ENCODE data around the gene SRGAP3. TPM values are rescaled to one million over a fixed set of nuclear protein-coding genes. Genes with fewer than 3 reads are reported as not detected.
"Not testable (repeated sequence)": the region's sequence is repeated elsewhere in the genome, so short reads cannot be mapped to it uniquely, and the experiment has no call there.

Gene SRGAP3
- total and polyA plus RNA-seq, 10 of the 15 experiments (the other 5 are each of a cell fraction or from before 2014, with no cell fraction given), result 0.32 to 1.7 (median 0.99) TPM

DNA sequence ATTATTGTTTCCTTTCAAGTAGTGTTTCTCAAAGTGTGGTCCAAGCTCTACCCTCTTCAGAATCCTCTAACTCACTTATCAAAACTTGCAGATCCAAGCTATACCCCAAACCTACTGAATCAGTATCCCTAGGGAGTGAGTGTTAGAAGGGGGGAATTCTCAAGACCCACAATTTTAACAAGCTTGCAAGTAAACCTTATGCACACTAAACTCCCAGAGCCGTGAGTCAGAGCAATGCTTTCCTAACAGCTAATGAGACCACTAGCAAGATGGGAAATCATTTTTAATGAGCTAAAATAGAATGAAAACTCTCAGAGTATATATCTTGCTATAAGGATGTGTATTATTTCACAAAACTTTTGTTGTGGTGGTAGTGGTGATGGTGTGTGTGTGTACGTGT, 41.1 kb upstream of the SRGAP3 start:
- H3K36me3 ChIP-seq (ENCODE audit: control insufficient read depth in 2 of 2, insufficient read depth in 2 of 2, low read length in 1 of 2), result no peaks in the 10 kb centered on the region
- ATAC-seq (no peak), FAIRE-seq (no peak), DNase-seq (ENCODE audit: low read depth, low spot score) (no peak)
- no peak overlapping the region for H3K27ac ChIP-seq (ENCODE audit: control insufficient read depth, insufficient read depth)
- no peaks in the 10 kb centered on the region for H3K9me3 ChIP-seq (replicated peaks; ENCODE audit: control insufficient read depth, insufficient read depth, low read length)
- intact Hi-C loops (cut with micrococcal nuclease; ENCODE audit: unreplicated experiment), result no loop called here
- POLR2A ChIA-PET, result no interaction called here
- no peak overlapping the region for H2AFZ ChIP-seq (ENCODE audit: control insufficient read depth, low read depth, low read length)
- H3K4me2 ChIP-seq (ENCODE audit: control insufficient read depth, insufficient read depth), result no peak overlapping the region
- 42% methylated on average over 2 of the region's 2 CpGs for WGBS (ENCODE audit: insufficient coverage, insufficient replicate concordance, low lambda C conversion rate, missing lambda C conversion rate)
- CTCF ChIA-PET, result no interaction called here
- no peaks in the 10 kb centered on the region for H3K27me3 ChIP-seq (replicated peaks in 1 of 2; ENCODE audit: control insufficient read depth in 2 of 2, insufficient read depth in 2 of 2, low read length in 1 of 2)
- H4K20me1 ChIP-seq (ENCODE audit: control insufficient read depth, insufficient read depth), result no peaks in the 10 kb centered on the region
- no TSS peak for BruUV-seq (replicated peaks)
- H3K9ac ChIP-seq (ENCODE audit: control insufficient read depth, insufficient read depth, low read length), result no peak overlapping the region
- H3K79me2 ChIP-seq (ENCODE audit: control insufficient read depth, insufficient read depth, low read length), result no peaks in the 10 kb centered on the region
- SMC1A ChIA-PET (ENCODE audit: uncharacterized antibody, unreplicated experiment), result interaction anchor here (1.1 to 1.5 kb wide), 3 partner anchors 12 to 17 kb away, joined by 3 to 4 read pairs (median 3); no protein-coding TSS in a partner anchor
- RAD21 ChIA-PET (ENCODE audit: unreplicated experiment), result interaction anchor here (0.5 kb wide), 1 partner anchor 11 kb away, joined by 3 read pairs; no protein-coding TSS in a partner anchor
- H3K4me1 ChIP-seq (ENCODE audit: control insufficient read depth, insufficient read depth, low read length), result no peaks in the 10 kb centered on the region
- TF ChIP-seq NR2C1 (IDR thresholded peaks at IDR 0.05), result no peak
- in situ Hi-C loops (cut with MboI), result no loop called here
- no peak overlapping the region for H3K4me3 ChIP-seq

DNA sequence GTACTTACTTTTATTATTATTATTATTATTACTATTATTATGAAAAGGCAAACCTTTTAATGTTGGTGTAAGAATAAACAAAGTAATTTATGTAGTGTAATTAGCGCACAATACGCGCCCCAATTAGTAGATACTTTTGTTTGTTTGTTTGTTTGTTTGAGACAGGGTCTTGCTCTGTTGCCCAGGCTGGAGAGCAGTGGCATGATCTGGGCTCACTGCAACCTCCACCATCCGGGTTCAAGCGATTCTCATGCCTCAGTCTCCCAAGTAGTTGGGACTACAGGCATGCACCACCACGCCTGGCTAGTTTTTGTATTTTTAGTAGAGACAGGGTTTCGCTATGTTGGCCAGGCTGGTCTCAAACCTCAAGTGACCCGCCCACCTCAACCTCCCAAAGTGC, 32.1 kb upstream of the SRGAP3 start:
- H3K9ac ChIP-seq (ENCODE audit: control insufficient read depth, insufficient read depth, low read length); intact Hi-C loops (cut with micrococcal nuclease; ENCODE audit: unreplicated experiment); RAD21 ChIA-PET (ENCODE audit: unreplicated experiment); H3K4me2 ChIP-seq (ENCODE audit: control insufficient read depth, insufficient read depth); H3K36me3 ChIP-seq (ENCODE audit: control insufficient read depth in 2 of 2, insufficient read depth in 2 of 2, low read length in 1 of 2); ATAC-seq; H3K4me3 ChIP-seq; SMC1A ChIA-PET (ENCODE audit: uncharacterized antibody, unreplicated experiment); H3K79me2 ChIP-seq (ENCODE audit: control insufficient read depth, insufficient read depth, low read length); DNase-seq (ENCODE audit: low read depth, low spot score); in situ Hi-C loops (cut with MboI); H3K27ac ChIP-seq (ENCODE audit: control insufficient read depth, insufficient read depth); BruUV-seq (replicated peaks); FAIRE-seq; H4K20me1 ChIP-seq (ENCODE audit: control insufficient read depth, insufficient read depth); POLR2A ChIA-PET; CTCF ChIA-PET; H3K4me1 ChIP-seq (ENCODE audit: control insufficient read depth, insufficient read depth, low read length); H3K27me3 ChIP-seq (replicated peaks in 1 of 2; ENCODE audit: control insufficient read depth in 2 of 2, insufficient read depth in 2 of 2, low read length in 1 of 2); H3K9me3 ChIP-seq (replicated peaks; ENCODE audit: control insufficient read depth, insufficient read depth, low read length); H2AFZ ChIP-seq (ENCODE audit: control insufficient read depth, low read depth, low read length): not testable (repeated sequence)
- WGBS (ENCODE audit: insufficient coverage, insufficient replicate concordance, low lambda C conversion rate, missing lambda C conversion rate), result 52% methylated on average over 8 of the region's 8 CpGs
